ENCODE data around the gene CEBPZOS. TPM values are rescaled to one million over a fixed set of nuclear protein-coding genes. Genes with fewer than 3 reads are reported as not detected.

The CEBPZOS gene
- total and polyA plus RNA-seq, 10 of the 15 experiments (the other 5 are each of a cell fraction or from before 2014, with no cell fraction given): 22.9 to 50.8 (median 39.1) TPM

DNA sequence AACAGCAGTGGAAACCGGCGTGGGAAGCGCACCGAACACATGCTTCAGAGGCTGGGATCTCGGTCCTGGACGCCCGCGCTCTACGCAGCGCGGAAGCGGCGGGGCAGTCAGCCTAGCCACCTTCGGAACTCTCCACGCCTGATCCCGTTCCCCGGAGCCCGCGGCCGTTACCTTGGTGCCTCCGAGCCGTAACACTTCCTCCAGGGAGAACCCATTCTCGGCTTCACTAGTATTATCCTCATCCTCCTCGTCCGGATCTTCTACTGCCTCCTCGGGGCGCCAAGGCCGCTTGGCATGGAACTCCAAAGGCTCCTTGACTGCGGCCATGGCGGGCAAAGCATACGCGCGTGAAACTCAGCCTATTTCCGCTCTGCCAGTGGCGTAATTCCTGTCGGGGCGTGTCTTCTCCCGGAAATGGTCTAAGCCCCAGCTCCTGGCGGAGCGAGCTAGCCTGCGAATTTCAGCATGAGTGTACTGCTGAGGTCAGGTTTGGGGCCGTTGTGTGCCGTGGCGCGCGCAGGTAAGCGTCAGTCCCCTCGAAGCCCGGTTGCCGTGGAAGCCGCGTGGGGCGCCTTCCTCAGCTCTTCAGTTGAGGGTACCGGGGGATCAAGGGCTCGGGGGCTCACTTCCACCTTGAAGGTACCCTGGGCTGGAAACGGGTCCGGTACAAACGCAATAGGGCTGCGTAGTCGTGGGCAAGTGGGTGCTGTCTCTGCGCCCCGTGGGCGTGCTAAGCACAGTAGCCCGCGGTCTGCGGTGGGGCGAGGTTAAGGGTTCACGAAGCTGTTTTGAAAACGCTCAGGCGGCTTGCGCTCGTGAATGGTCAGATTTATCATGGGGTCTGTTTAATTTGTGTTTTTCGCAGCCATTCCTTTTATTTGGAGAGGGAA, 35.2 kb downstream of the CEBPZOS start, which contains the start of the genes CEBPZ and NDUFAF7 (continued):
- TF ChIP-seq, protein P1, sequence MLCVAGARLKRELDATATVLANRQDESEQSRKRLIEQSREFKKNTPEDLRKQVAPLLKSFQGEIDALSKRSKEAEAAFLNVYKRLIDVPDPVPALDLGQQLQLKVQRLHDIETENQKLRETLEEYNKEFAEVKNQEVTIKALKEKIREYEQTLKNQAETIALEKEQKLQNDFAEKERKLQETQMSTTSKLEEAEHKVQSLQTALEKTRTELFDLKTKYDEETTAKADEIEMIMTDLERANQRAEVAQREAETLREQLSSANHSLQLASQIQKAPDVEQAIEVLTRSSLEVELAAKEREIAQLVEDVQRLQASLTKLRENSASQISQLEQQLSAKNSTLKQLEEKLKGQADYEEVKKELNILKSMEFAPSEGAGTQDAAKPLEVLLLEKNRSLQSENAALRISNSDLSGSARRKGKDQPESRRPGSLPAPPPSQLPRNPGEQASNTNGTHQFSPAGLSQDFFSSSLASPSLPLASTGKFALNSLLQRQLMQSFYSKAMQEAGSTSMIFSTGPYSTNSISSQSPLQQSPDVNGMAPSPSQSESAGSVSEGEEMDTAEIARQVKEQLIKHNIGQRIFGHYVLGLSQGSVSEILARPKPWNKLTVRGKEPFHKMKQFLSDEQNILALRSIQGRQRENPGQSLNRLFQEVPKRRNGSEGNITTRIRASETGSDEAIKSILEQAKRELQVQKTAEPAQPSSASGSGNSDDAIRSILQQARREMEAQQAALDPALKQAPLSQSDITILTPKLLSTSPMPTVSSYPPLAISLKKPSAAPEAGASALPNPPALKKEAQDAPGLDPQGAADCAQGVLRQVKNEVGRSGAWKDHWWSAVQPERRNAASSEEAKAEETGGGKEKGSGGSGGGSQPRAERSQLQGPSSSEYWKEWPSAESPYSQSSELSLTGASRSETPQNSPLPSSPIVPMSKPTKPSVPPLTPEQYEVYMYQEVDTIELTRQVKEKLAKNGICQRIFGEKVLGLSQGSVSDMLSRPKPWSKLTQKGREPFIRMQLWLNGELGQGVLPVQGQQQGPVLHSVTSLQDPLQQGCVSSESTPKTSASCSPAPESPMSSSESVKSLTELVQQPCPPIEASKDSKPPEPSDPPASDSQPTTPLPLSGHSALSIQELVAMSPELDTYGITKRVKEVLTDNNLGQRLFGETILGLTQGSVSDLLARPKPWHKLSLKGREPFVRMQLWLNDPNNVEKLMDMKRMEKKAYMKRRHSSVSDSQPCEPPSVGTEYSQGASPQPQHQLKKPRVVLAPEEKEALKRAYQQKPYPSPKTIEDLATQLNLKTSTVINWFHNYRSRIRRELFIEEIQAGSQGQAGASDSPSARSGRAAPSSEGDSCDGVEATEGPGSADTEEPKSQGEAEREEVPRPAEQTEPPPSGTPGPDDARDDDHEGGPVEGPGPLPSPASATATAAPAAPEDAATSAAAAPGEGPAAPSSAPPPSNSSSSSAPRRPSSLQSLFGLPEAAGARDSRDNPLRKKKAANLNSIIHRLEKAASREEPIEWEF (IDR thresholded peaks at IDR 0.05; ENCODE audit: insufficient replicate concordance, low read depth, low read length): peak; percentile 17
- TF ChIP-seq, protein P2, sequence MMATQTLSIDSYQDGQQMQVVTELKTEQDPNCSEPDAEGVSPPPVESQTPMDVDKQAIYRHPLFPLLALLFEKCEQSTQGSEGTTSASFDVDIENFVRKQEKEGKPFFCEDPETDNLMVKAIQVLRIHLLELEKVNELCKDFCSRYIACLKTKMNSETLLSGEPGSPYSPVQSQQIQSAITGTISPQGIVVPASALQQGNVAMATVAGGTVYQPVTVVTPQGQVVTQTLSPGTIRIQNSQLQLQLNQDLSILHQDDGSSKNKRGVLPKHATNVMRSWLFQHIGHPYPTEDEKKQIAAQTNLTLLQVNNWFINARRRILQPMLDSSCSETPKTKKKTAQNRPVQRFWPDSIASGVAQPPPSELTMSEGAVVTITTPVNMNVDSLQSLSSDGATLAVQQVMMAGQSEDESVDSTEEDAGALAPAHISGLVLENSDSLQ (IDR thresholded peaks at IDR 0.05): peak; percentile 50; the same call in 1 of the 2 replicates
- peak; percentile 90 for TF ChIP-seq TAF1 (IDR thresholded peaks at IDR 0.05; ENCODE audit: borderline replicate concordance, low read depth, low read length)
- TF ChIP-seq NFYB (IDR thresholded peaks at IDR 0.05; ENCODE audit: insufficient read depth, low read depth, low read length): no peak
- TF ChIP-seq, protein P3, sequence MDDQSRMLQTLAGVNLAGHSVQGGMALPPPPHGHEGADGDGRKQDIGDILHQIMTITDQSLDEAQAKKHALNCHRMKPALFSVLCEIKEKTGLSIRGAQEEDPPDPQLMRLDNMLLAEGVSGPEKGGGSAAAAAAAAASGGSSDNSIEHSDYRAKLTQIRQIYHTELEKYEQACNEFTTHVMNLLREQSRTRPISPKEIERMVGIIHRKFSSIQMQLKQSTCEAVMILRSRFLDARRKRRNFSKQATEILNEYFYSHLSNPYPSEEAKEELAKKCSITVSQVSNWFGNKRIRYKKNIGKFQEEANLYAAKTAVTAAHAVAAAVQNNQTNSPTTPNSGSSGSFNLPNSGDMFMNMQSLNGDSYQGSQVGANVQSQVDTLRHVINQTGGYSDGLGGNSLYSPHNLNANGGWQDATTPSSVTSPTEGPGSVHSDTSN (IDR thresholded peaks at IDR 0.05; ENCODE audit: insufficient replicate concordance, low read depth, low read length): peak; percentile 7
- TF ChIP-seq POLR2AphosphoS2 (IDR thresholded peaks at IDR 0.05; ENCODE audit: low read depth, low read length): peak; percentile 96
- TF ChIP-seq BCL11A (IDR thresholded peaks at IDR 0.05; ENCODE audit: low read depth, low read length): no peak; the same call in 1 of the 2 replicates
- TF ChIP-seq, protein P4, sequence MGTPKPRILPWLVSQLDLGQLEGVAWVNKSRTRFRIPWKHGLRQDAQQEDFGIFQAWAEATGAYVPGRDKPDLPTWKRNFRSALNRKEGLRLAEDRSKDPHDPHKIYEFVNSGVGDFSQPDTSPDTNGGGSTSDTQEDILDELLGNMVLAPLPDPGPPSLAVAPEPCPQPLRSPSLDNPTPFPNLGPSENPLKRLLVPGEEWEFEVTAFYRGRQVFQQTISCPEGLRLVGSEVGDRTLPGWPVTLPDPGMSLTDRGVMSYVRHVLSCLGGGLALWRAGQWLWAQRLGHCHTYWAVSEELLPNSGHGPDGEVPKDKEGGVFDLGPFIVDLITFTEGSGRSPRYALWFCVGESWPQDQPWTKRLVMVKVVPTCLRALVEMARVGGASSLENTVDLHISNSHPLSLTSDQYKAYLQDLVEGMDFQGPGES (IDR thresholded peaks at IDR 0.05): no peak
- TF ChIP-seq EZH2 (IDR thresholded peaks at IDR 0.05; ENCODE audit: borderline replicate concordance, control insufficient read depth, low read depth, low read length): no peak
- peak in 1 of 2 experiments; percentile 77; a peak in 2 of 3 replicates for TF ChIP-seq EGR1 (IDR thresholded peaks at IDR 0.05; ENCODE audit: borderline replicate concordance in 1 of 2, low read depth in 2 of 2, low read length in 2 of 2)
- TF ChIP-seq BMI1 (IDR thresholded peaks at IDR 0.05; ENCODE audit: borderline replicate concordance): no peak
- no peak for TF ChIP-seq ZNF274 (IDR thresholded peaks at IDR 0.05; ENCODE audit: insufficient read depth, insufficient read length)
- TF ChIP-seq NR2C2 (IDR thresholded peaks at IDR 0.05; ENCODE audit: borderline replicate concordance, control insufficient read depth, insufficient read length, low read depth): no peak
- no peak for TF ChIP-seq MEF2A (IDR thresholded peaks at IDR 0.05; ENCODE audit: insufficient read depth, low read depth, low read length)
- no peak for TF ChIP-seq WRNIP1 (IDR thresholded peaks at IDR 0.05; ENCODE audit: borderline replicate concordance, low read depth, low read length)
- TF ChIP-seq, protein P5, sequence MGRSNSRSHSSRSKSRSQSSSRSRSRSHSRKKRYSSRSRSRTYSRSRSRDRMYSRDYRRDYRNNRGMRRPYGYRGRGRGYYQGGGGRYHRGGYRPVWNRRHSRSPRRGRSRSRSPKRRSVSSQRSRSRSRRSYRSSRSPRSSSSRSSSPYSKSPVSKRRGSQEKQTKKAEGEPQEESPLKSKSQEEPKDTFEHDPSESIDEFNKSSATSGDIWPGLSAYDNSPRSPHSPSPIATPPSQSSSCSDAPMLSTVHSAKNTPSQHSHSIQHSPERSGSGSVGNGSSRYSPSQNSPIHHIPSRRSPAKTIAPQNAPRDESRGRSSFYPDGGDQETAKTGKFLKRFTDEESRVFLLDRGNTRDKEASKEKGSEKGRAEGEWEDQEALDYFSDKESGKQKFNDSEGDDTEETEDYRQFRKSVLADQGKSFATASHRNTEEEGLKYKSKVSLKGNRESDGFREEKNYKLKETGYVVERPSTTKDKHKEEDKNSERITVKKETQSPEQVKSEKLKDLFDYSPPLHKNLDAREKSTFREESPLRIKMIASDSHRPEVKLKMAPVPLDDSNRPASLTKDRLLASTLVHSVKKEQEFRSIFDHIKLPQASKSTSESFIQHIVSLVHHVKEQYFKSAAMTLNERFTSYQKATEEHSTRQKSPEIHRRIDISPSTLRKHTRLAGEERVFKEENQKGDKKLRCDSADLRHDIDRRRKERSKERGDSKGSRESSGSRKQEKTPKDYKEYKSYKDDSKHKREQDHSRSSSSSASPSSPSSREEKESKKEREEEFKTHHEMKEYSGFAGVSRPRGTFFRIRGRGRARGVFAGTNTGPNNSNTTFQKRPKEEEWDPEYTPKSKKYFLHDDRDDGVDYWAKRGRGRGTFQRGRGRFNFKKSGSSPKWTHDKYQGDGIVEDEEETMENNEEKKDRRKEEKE (IDR thresholded peaks at IDR 0.05): no peak
